B cell (primary cell): ENCODE measurements around the gene LGR5. TPM values are rescaled to one million over a fixed set of nuclear protein-coding genes. Genes with fewer than 3 reads are reported as not detected.
A peak's percentile ranks its signal among the peaks of the same experiment; 100 is the strongest.

Source experiments
- ATAC-seq: fragments of 200-7000 bp; cut with Tn5 transposase; one replicate; pipeline ENCODE4 v1.10.0; 2021; ENCODE audit warnings: low read depth, mild to moderate bottlenecking, moderate number of reproducible peaks, moderate library complexity
- CTCF ChIA-PET: fragments of 350-600 bp; sonication (Branson Sonifier 250); formaldehyde crosslinking; loops from one replicate; lab custom pipeline; 2021; ENCODE audit warnings: antibody characterized with exemption, inconsistent platforms; lab: Charles Lee
- POLR2A ChIA-PET: fragments of 350-600 bp; sonication (Branson Sonifier 250); formaldehyde crosslinking; loops from one replicate; lab custom pipeline; 2021; ENCODE audit warnings: antibody characterized with exemption; lab: Charles Lee
- DNase-seq: peaks from one replicate; pipeline ENCODE4 v3.0.0; 2013
- H2AFZ ChIP-seq: 2 replicates; pipeline ENCODE4 v1.6.1; 2012; ENCODE audit warnings: mild to moderate bottlenecking, low read depth, low read length; ENCODE audit not compliant: insufficient read depth, poor library complexity, severe bottlenecking
- H3K27ac ChIP-seq, 2 donors: 1 replicate in 1 of 2; 2 replicates in 1 of 2; pipeline ENCODE4 v1.5.1; 2012 to 2013; ENCODE audit warnings: low read length in 2 of 2, mild to moderate bottlenecking in 2 of 2, moderate library complexity in 1 of 2
- H3K27me3 ChIP-seq, 4 experiments: fragments of 200-600 bp in 1 of 4; sonication (generic) in 1 of 4; replicated peaks in 1 of 4; 1 replicate in 2 of 4; 2 replicates in 2 of 4; pipeline versions ENCODE4 v1.6.1 to v1.7.0; 2013 to 2016; ENCODE audit warnings: low read length in 3 of 4, mild to moderate bottlenecking in 2 of 4, mixed read lengths in 1 of 4, moderate library complexity in 1 of 4; ENCODE audit not compliant: insufficient read depth in 4 of 4, control insufficient read depth in 3 of 4; ENCODE audit errors: control extremely low read depth in 1 of 4
- H3K36me3 ChIP-seq, 2 experiments: replicated peaks in 1 of 2; 1 replicate in 1 of 2; 2 replicates in 1 of 2; pipeline versions ENCODE4 v1.6.1 to v1.7.1; 2013; ENCODE audit warnings: low read length in 1 of 2; ENCODE audit not compliant: insufficient read depth in 2 of 2, control insufficient read depth in 1 of 2; ENCODE audit errors: control extremely low read depth in 1 of 2, extremely low read depth in 1 of 2
- H3K4me1 ChIP-seq, 2 donors: fragments of 200-600 bp in 1 of 2; sonication (generic) in 1 of 2; 1 replicate in 1 of 2; 2 replicates in 1 of 2; pipeline versions ENCODE4 v1.5.1 to v1.6.1; 2013 to 2017; ENCODE audit warnings: low read length in 2 of 2; ENCODE audit not compliant: control insufficient read depth in 2 of 2, insufficient read depth in 2 of 2
- H3K4me2 ChIP-seq: replicated peaks from 2 replicates; pipeline ENCODE3; 2012; ENCODE audit warnings: mild to moderate bottlenecking, low read depth, low read length; ENCODE audit not compliant: poor library complexity, severe bottlenecking
- H3K4me3 ChIP-seq, 5 experiments: fragments of 200-600 bp in 1 of 5; sonication (generic) in 1 of 5; 1 replicate in 3 of 5; 2 replicates in 2 of 5; pipeline versions ENCODE4 v1.5.1 to v1.7.0; 2011 to 2016; ENCODE audit warnings: low read length in 4 of 5, mild to moderate bottlenecking in 4 of 5, low read depth in 2 of 5, control low read depth in 1 of 5, moderate library complexity in 1 of 5; ENCODE audit not compliant: insufficient read depth in 1 of 5; ENCODE audit errors: control extremely low read depth in 1 of 5, extremely low read depth in 1 of 5
- H3K79me2 ChIP-seq: fragments of 200-600 bp; sonication (generic); one replicate; pipeline ENCODE4 v1.6.0; 2016; ENCODE audit warnings: low read length; ENCODE audit not compliant: control insufficient read depth, insufficient read depth
- H3K9ac ChIP-seq: fragments of 200-600 bp; sonication (generic); 2 replicates; pipeline ENCODE4 v1.6.1; 2017; ENCODE audit warnings: mild to moderate bottlenecking, low read length, moderate library complexity
- H3K9me3 ChIP-seq, 3 donors: one replicate each; pipeline versions ENCODE4 v1.6.1 to v1.7.1; 2013; ENCODE audit warnings: low read length in 2 of 3; ENCODE audit not compliant: control insufficient read depth in 2 of 3, insufficient read depth in 1 of 3; ENCODE audit errors: control extremely low read depth in 1 of 3
- H4K20me1 ChIP-seq: 2 replicates; pipeline ENCODE4 v1.6.0; 2012; ENCODE audit warnings: mild to moderate bottlenecking, low read length; ENCODE audit not compliant: insufficient read depth, control insufficient read depth, poor library complexity, severe bottlenecking
- H3K27ac Mint-ChIP-seq: one replicate; pipeline ENCODE4 v1.8.0; 2021; ENCODE audit warnings: mixed read lengths
- H3K27me3 Mint-ChIP-seq: one replicate; pipeline ENCODE4 v1.8.0; 2021; ENCODE audit warnings: mixed read lengths
- H3K4me1 Mint-ChIP-seq: one replicate; pipeline ENCODE4 v1.8.0; 2021; ENCODE audit warnings: mixed read lengths
- H3K4me3 Mint-ChIP-seq: one replicate; pipeline ENCODE4 v1.8.0; 2021; ENCODE audit warnings: mixed read lengths
- H3K9me3 Mint-ChIP-seq: one replicate; pipeline ENCODE4 v1.8.0; 2022; ENCODE audit warnings: mixed read lengths; ENCODE audit not compliant: insufficient read depth
- EZH2 ChIP-seq: IDR thresholded peaks from 2 replicates; pipeline ENCODE4 v1.6.1; 2012; ENCODE audit warnings: borderline replicate concordance, low read depth, mild to moderate bottlenecking, moderate library complexity, low read length; ENCODE audit not compliant: insufficient read depth, poor library complexity, severe bottlenecking
- WGBS: methylation state at CpG from one replicate; pipeline ENCODE4 v1.1.5; 2013; ENCODE audit warnings: missing lambda C conversion rate; ENCODE audit not compliant: insufficient coverage; 5-methylcytosine and 5-hydroxymethylcytosine counted together
- intact Hi-C: fragments of 100-400 bp; cut with micrococcal nuclease; formaldehyde crosslinking; loops from one replicate; pipeline ENCODE4 v1.10.0; 2022
- polyA plus RNA-seq: library from polyadenylated mRNA; depleted of rRNA; stranded (reverse); fragments of >200 nt; gene quantifications from 2 replicates; pipeline ENCODE4 v1.2.3, GENCODE V29; 2012
- total RNA-seq, 2 donors: library from RNA; stranded (reverse); fragments of 120-200 nt in 1 of 2; gene quantifications; 1 replicate in 1 of 2; 2 replicates in 1 of 2; pipeline versions ENCODE4 v1.2.3 to v1.2.4, GENCODE V29; 2013 to 2022
- TF ChIP-seq, protein P1 (sequence below): fragments of 200-600 bp; IDR thresholded peaks from one replicate; pipeline ENCODE4 v1.8.0; 2022; ENCODE audit warnings: antibody characterized with exemption, mild to moderate bottlenecking

Gene LGR5
- total and polyA plus RNA-seq, 2 donors (not counting 1 experiment from before 2014, with no cell fraction given) = 0.06 TPM; not detected in 1

DNA sequence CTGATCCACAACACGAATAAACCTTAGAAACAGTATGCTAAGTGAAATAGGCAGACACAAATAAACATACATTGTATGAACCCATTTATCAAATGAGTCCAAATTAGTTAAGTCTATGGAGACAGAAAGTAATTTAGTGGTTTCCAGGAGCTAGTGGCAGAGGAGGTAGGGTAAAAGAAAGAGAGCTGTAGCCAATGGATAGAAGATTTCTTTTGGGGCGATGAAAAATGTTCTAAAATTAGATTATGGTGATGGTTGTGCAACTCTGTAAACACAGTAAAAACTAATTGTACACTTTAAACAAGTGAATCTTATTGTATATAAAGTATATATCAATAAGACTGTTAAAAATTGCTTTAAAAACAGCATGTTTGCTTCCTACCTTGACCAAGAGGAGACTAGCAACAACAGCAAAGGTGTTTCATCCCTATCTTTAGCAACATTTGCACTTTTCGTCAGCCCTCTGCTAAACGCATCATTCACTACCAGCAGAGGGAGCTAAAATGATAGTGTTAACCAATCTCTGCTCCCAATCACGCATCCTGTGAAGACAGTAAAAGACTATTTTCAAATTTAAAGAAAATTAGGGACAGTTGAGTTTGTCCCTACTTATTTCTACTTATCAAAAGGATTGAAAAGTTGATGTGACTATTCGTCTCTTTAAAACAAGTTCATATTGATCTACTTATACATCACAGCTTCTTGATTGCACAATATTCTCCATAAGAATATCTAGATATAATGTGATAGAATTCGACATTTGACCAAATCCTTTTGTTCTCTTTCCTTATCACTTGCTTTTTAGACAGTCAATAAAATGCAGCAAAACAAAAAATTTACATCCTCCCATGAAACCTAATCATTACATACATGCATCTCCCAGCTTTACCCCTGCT, 24.0 kb upstream of the LGR5 start:
- Histone ChIP-seq H4K20me1 (no peaks in the 10 kb centered on the region), H3K9me3 (peaks cover 2 to 10% (median 8%) of the 10 kb centered on the region in 3 donors), H3K27me3 (no peaks in the 10 kb centered on the region), H3K4me2 (no peak overlapping the region), H3K4me1 (no peaks in the 10 kb centered on the region), H3K27ac (no peak overlapping the region), H2AFZ (no peak overlapping the region), H3K4me3 (no peak overlapping the region), H3K9ac (no peak overlapping the region), H3K36me3 (no peaks in the 10 kb centered on the region), H3K79me2 (no peaks in the 10 kb centered on the region)
- Mint-ChIP-seq H3K4me3 (no peak overlapping the region), H3K27ac (no peak overlapping the region), H3K9me3 (peaks cover 3% of the 10 kb centered on the region), H3K4me1 (no peaks in the 10 kb centered on the region), H3K27me3 (no peaks in the 10 kb centered on the region)
- CTCF ChIA-PET = interaction anchor here (0.6 to 4.3 kb wide), 13 partner anchors 12 to 431 kb away, joined by 3 to 116 read pairs (median 4); partner anchors contain the start of gene RAB21
- TF ChIP-seq EZH2 = no peak
- TF ChIP-seq, protein P1, sequence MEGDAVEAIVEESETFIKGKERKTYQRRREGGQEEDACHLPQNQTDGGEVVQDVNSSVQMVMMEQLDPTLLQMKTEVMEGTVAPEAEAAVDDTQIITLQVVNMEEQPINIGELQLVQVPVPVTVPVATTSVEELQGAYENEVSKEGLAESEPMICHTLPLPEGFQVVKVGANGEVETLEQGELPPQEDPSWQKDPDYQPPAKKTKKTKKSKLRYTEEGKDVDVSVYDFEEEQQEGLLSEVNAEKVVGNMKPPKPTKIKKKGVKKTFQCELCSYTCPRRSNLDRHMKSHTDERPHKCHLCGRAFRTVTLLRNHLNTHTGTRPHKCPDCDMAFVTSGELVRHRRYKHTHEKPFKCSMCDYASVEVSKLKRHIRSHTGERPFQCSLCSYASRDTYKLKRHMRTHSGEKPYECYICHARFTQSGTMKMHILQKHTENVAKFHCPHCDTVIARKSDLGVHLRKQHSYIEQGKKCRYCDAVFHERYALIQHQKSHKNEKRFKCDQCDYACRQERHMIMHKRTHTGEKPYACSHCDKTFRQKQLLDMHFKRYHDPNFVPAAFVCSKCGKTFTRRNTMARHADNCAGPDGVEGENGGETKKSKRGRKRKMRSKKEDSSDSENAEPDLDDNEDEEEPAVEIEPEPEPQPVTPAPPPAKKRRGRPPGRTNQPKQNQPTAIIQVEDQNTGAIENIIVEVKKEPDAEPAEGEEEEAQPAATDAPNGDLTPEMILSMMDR = peak; percentile 84
- DNase-seq (peak; percentile 63), ATAC-seq (no peak)
- intact Hi-C loops = loop anchor here (1.0 kb wide), 2 partner anchors 221 to 332 kb away; no protein-coding TSS in a partner anchor
- POLR2A ChIA-PET = no interaction called here
- 0% methylated on average over 1 of the region's 7 CpGs for WGBS

DNA sequence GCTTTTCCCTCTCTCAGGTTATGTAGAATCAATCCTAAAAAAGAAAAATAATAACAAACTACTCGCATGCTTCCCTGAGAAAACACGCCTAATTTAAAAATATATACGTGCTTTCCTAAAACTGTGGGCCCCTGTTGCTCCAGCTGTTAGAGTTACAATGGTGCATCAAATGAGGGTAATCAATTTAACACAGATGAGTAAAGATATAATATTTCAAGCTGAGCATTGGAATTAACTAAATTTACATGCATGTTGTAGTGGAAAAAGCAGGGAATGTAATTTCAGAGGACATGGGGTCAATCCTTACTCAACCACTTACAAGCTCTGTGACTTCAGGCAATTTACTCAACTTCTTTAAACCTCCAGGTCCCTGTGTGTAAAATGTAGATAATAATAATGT, 22.4 kb upstream of the LGR5 start:
- Histone ChIP-seq H3K4me1 (no peaks in the 10 kb centered on the region), H2AFZ (no peak overlapping the region), H3K4me2 (no peak overlapping the region), H4K20me1 (no peaks in the 10 kb centered on the region), H3K79me2 (no peaks in the 10 kb centered on the region), H3K4me3 (no peak overlapping the region), H3K27ac (no peak overlapping the region), H3K9ac (no peak overlapping the region), H3K36me3 (no peaks in the 10 kb centered on the region), H3K27me3 (no peaks in the 10 kb centered on the region), H3K9me3 (peaks cover 0 to 18% (median 5%) of the 10 kb centered on the region in 3 donors)
- DNase-seq = no peak
- no CpG with 5 or more reads among the region's 3 CpGs for WGBS
- CTCF ChIA-PET = interaction anchor here (1.4 to 4.3 kb wide), 2 partner anchors 331 to 338 kb away, joined by 4 to 116 read pairs; partner anchors contain the start of gene RAB21
- H3K4me3 Mint-ChIP-seq = no peak overlapping the region
- no peaks in the 10 kb centered on the region for H3K4me1 Mint-ChIP-seq
- POLR2A ChIA-PET = no interaction called here
- no peaks in the 10 kb centered on the region for H3K27me3 Mint-ChIP-seq
- intact Hi-C loops = no loop called here
- no peaks in the 10 kb centered on the region for H3K9me3 Mint-ChIP-seq
- no peak overlapping the region for H3K27ac Mint-ChIP-seq
- TF ChIP-seq EZH2 = no peak
- TF ChIP-seq, protein P1 = no peak
- no peak for ATAC-seq
